HEK293T (cell line): ENCODE results near the gene TMEM165.

Source experiments
- CTCF ChIA-PET: fragments of 350-600 bp; formaldehyde crosslinking; extraction: SDS; loops from one replicate; lab custom pipeline; 2021; ENCODE audit warnings: antibody characterized with exemption, inconsistent platforms; lab: Yijun Ruan, JAX
- POLR2A ChIA-PET: fragments of 350-600 bp; formaldehyde crosslinking; extraction: SDS; loops from one replicate; lab custom pipeline; 2020; ENCODE audit warnings: antibody characterized with exemption, inconsistent platforms; lab: Yijun Ruan, JAX
- DNase-seq: peaks from one replicate; pipeline ENCODE4 v3.0.0; 2012; ENCODE audit warnings: mixed read lengths; ENCODE audit errors: extremely low spot score
- ARNT ChIP-seq: fragments of 450-650 bp; IDR thresholded peaks from 2 replicates; pipeline ENCODE4 v1.6.1; 2017; ENCODE audit warnings: mild to moderate bottlenecking
- BHLHE40 ChIP-seq: fragments of 450-650 bp; IDR thresholded peaks from 2 replicates; pipeline ENCODE4 v1.6.1; 2016; ENCODE audit warnings: mild to moderate bottlenecking, moderate library complexity, borderline replicate concordance
- CTBP1 ChIP-seq: fragments of 450-650 bp; IDR thresholded peaks from 2 replicates; pipeline ENCODE4 v1.6.1; 2016; ENCODE audit warnings: borderline replicate concordance
- ELF4 ChIP-seq: fragments of 450-650 bp; IDR thresholded peaks from 2 replicates; pipeline ENCODE4 v1.6.1; 2017; ENCODE audit warnings: antibody characterized with exemption
- FOXA1 ChIP-seq: fragments of 450-650 bp; IDR thresholded peaks from 2 replicates; pipeline ENCODE4 v1.6.1; 2016; ENCODE audit warnings: mild to moderate bottlenecking
- FOXK2 ChIP-seq: fragments of 450-650 bp; IDR thresholded peaks from 2 replicates; pipeline ENCODE4 v1.6.1; 2016; ENCODE audit warnings: mild to moderate bottlenecking
- FOXM1 ChIP-seq: fragments of 450-650 bp; IDR thresholded peaks from 2 replicates; pipeline ENCODE4 v1.6.1; 2017; ENCODE audit warnings: mild to moderate bottlenecking, borderline replicate concordance
- HDGF ChIP-seq: fragments of 450-650 bp; IDR thresholded peaks from 2 replicates; pipeline ENCODE4 v1.6.1; 2017; ENCODE audit warnings: antibody characterized with exemption, borderline replicate concordance
- L3MBTL2 ChIP-seq: fragments of 450-650 bp; conservative IDR thresholded peaks from 2 replicates; pipeline ENCODE4 v1.6.1; 2016; ENCODE audit warnings: mild to moderate bottlenecking
- LEF1 ChIP-seq: fragments of 450-650 bp; IDR thresholded peaks from 2 replicates; pipeline ENCODE4 v1.6.1; 2017; ENCODE audit warnings: mild to moderate bottlenecking, borderline replicate concordance
- NFRKB ChIP-seq: fragments of 450-650 bp; IDR thresholded peaks from 2 replicates; pipeline ENCODE4 v1.6.1; 2016; ENCODE audit warnings: mild to moderate bottlenecking, moderate library complexity
- PKNOX1 ChIP-seq: fragments of 450-650 bp; IDR thresholded peaks from 2 replicates; pipeline ENCODE4 v1.6.1; 2016
- SP1 ChIP-seq: fragments of 450-650 bp; IDR thresholded peaks from 2 replicates; pipeline ENCODE4 v1.6.1; 2017
- SUZ12 ChIP-seq: fragments of 450-650 bp; IDR thresholded peaks from 2 replicates; pipeline ENCODE4 v1.6.1; 2016; ENCODE audit warnings: mild to moderate bottlenecking
- TARDBP ChIP-seq: fragments of 450-650 bp; IDR thresholded peaks from 2 replicates; pipeline ENCODE4 v1.6.1; 2016
- ZNF384 ChIP-seq: fragments of 450-650 bp; IDR thresholded peaks from 2 replicates; pipeline ENCODE4 v1.6.1; 2016

Gene TMEM165

DNA sequence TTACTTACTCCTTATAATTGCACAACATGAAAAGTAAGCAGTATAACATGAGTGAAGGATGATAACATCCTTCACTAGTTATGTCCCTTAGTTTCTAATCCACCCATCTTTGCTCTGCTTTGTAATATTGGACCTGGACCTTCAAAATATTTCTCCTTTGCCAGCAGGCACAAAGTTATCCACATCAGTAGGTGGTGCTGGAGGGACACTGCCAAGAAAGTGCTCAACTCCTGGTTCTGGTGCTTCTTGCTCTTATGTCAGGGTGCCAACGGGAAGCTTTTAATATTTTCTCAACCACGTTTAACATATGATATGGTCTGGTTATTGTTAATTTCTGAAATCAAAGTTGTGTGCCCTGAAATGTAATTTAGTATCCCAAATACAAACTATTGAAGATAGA, 49.1 kb downstream of the TMEM165 start:
- ChIA-PET POLR2A (no interaction called here), CTCF (interaction anchor here (1.1 kb wide), 1 partner anchor 292 kb away, joined by 3 read pairs; no protein-coding TSS in a partner anchor)
- peak; percentile 8 for DNase-seq
- TF ChIP-seq TARDBP (no peak), SP1 (no peak), L3MBTL2 (no peak), SUZ12 (no peak), ARNT (no peak), NFRKB (no peak), ELF4 (no peak)

DNA sequence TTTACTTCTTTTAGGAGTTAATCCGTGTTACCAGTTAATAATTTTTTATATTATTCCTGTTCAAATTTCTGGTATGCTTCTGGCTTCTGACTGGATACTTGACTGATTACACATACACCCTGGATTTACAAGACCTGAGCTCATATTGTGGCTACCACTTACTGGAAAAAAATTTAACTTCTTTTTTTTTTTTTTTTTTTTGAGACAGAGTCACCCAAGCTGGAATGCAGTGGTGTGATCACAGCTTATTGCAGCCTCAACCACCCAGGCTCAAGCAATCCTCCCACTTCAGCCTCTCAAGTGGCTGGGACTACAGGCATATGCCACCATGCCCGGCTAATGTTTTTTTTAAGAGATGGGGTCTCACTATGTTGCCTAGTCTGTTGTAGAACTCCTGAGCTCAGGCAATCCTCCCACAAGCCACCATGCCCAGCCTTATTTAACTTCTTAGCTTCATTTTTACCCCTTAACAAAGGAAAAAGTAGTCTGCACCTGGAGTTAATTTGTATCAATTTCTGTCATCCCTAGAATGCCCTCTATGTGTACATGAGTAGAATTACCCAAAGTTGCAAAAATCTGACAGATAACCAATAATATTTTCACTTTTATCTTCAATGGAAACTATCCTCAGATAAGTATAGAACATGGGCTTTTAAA, 50.3 kb downstream of the TMEM165 start:
- DNase-seq = no peak
- ChIA-PET CTCF (interaction anchor here (0.6 to 1.1 kb wide), 5 partner anchors 37 to 291 kb away, joined by 3 to 4 read pairs (median 3); no protein-coding TSS in a partner anchor), POLR2A (no interaction called here)
- no peak for TF ChIP-seq LEF1
- TF ChIP-seq PKNOX1 = no peak
- TF ChIP-seq TARDBP = no peak
- TF ChIP-seq SUZ12 = no peak
- no peak for TF ChIP-seq ELF4
- TF ChIP-seq L3MBTL2 = no peak
- no peak for TF ChIP-seq BHLHE40
- no peak for TF ChIP-seq HDGF
- TF ChIP-seq SP1 = no peak
- no peak for TF ChIP-seq ARNT

DNA sequence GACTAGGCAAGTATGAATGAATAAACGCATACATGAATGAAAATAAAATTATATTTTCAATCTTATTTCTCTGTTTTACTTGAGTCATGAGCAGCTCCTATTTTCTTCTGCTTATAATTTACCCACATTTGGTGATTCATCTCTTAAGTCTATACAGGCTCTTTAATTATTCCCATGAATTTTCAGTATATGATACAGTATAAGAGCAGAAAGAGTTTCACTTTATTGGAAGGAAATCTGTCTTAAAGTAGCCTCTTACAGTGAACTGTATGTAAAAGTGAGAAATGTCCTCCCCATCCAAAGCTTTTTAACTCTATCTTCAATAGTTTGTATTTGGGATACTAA, 50.8 kb downstream of the TMEM165 start:
- DNase-seq = no peak
- ChIA-PET CTCF (interaction anchor here (0.6 kb wide), 1 partner anchor 291 kb away, joined by 3 read pairs; no protein-coding TSS in a partner anchor), POLR2A (no interaction called here)
- TF ChIP-seq NFRKB = no peak
- no peak for TF ChIP-seq SUZ12

GRCh38 chr4:55447108-55447708, 51.5 kb downstream of the TMEM165 start:
- POLR2A ChIA-PET = no interaction called here
- CTCF ChIA-PET = interaction anchor here (0.6 kb wide), 1 partner anchor 461 kb away, joined by 5 read pairs; no protein-coding TSS in a partner anchor
- TF ChIP-seq LEF1 = no peak
- TF ChIP-seq ARNT = no peak
- TF ChIP-seq L3MBTL2 = no peak
- TF ChIP-seq NFRKB = no peak
- no peak for TF ChIP-seq TARDBP
- no peak for DNase-seq

DNA sequence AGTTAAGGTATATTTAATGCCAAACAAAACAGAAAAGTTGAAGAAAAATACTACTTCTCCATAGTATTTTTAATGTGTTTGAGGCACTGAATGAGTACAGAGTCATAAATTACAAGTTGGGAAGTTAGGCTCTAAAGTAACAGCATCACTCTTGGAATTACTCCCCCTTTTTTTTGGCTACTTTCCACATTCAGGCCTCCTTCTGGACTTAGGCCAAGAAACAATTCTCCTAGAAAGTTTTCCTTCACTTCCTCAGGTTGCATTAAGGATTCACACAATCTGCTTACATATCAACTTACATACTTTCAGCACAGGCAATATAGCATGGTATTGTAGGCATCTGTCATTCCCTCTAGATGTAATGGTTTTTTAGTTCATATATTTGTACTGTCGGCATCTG, 52.1 kb downstream of the TMEM165 start:
- TF ChIP-seq ARNT = no peak
- no peak for TF ChIP-seq CTBP1
- TF ChIP-seq NFRKB = no peak
- TF ChIP-seq ELF4 = no peak
- no peak for TF ChIP-seq LEF1
- TF ChIP-seq FOXK2 = no peak
- TF ChIP-seq L3MBTL2 = no peak
- no peak for TF ChIP-seq BHLHE40
- TF ChIP-seq PKNOX1 = no peak
- TF ChIP-seq HDGF = no peak
- TF ChIP-seq ZNF384 = no peak
- no peak for TF ChIP-seq TARDBP
- TF ChIP-seq FOXM1 = no peak
- no peak for TF ChIP-seq SP1
- TF ChIP-seq FOXA1 = no peak
- TF ChIP-seq SUZ12 = no peak
- ChIA-PET CTCF (interaction anchor here (0.6 kb wide), 1 partner anchor 460 kb away, joined by 5 read pairs; no protein-coding TSS in a partner anchor), POLR2A (no interaction called here)
- DNase-seq = no peak

DNA sequence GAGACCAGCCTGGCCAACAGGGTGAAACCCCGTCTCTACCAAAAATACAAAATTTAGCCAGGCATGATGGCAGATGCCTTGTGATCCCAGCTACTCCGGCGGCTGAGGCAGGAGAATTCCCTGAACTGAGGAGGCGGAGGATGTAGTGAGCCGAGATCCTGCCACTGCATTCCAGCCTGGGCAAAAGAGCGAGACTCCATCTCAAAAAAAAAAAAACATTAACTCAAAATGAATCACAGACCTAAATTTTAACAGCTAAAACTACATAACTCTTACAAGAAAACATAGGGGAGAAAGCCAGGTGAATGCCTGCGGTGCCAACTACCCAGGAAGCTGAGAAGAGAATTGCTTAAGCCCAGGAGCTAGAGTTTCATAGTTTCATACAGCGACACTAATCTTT, 54.8 kb downstream of the TMEM165 start:
- TF ChIP-seq LEF1 (no peak), HDGF (no peak), ARNT (no peak), FOXM1 (no peak), ZNF384 (no peak), PKNOX1 (no peak), ELF4 (no peak), TARDBP (no peak), BHLHE40 (no peak), NFRKB (no peak), L3MBTL2 (no peak), SUZ12 (no peak)
- ChIA-PET CTCF (no interaction called here), POLR2A (no interaction called here)

GRCh38 chr4:55458164-55458563, 62.4 kb downstream of the TMEM165 start:
- POLR2A ChIA-PET = no interaction called here

More for the DNA sequence above, 54.8 kb downstream of the TMEM165 start:
- DNase-seq = no peak

More at GRCh38 chr4:55458164-55458563, 62.4 kb downstream of the TMEM165 start:
- TF ChIP-seq FOXK2 (no peak), SUZ12 (no peak), ARNT (no peak), HDGF (no peak)
- DNase-seq = no peak
- CTCF ChIA-PET = no interaction called here
